GM12875 (cell line): ENCODE results near the gene SCP2.

Experiments
- H3K4me3 ChIP-seq: one replicate; pipeline ENCODE4 v1.5.1; 2011; ENCODE audit warnings: low read depth, low read length, control low read depth
- CTCF ChIP-seq: IDR thresholded peaks from 2 replicates; pipeline ENCODE4 v1.5.1; 2011; ENCODE audit warnings: low read depth, mild to moderate bottlenecking, control low read depth, inconsistent platforms, low read length, moderate library complexity, borderline replicate concordance; ENCODE audit not compliant: insufficient read depth

Gene SCP2

GRCh38 chr1:52917156-52917555, 9.9 kb upstream of the SCP2 start:
- no peak overlapping the region for H3K4me3 ChIP-seq
- no peak for TF ChIP-seq CTCF

GRCh38 chr1:52917581-52917980, 9.5 kb upstream of the SCP2 start:
- no peak for TF ChIP-seq CTCF
- no peak overlapping the region for H3K4me3 ChIP-seq

- no peak overlapping the region for H3K4me3 ChIP-seq
- TF ChIP-seq CTCF = no peak
These were observed 8.9 kb upstream of the SCP2 start for GRCh38 chr1:52918201-52918600.

GRCh38 chr1:52919051-52919722, 7.9 kb upstream of the SCP2 start:
- no peak overlapping the region for H3K4me3 ChIP-seq
- no peak for TF ChIP-seq CTCF

- no peak for TF ChIP-seq CTCF
- no peak overlapping the region for H3K4me3 ChIP-seq
These were observed 7.2 kb upstream of the SCP2 start for GRCh38 chr1:52919723-52920483.

DNA sequence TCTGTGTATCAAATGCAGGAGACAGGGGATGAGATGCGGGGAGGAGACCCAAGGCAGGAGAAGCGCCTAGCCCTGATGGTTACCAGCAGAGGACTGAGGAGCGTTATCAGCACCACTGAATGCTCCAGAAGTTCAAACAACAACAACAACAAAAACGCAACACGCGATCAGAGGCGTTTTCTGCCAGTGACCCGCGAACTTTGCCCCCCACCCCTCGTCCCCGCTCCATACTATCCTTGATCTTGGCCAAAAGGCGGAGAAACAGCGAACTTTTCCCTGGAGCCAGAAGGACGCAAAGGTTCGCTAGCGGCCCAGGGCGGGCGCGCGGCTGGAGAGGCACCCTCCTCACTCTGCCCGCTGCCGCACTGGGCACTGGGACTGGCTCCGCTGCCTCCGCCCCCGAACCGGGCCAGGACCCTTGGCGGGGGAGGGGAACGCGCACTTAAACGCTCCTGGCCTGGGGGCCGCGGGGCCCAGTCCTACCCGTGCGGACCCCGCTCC, 6.2 kb upstream of the SCP2 start:
- no peak for TF ChIP-seq CTCF
- peak overlapping the region; percentile 51 for H3K4me3 ChIP-seq

DNA sequence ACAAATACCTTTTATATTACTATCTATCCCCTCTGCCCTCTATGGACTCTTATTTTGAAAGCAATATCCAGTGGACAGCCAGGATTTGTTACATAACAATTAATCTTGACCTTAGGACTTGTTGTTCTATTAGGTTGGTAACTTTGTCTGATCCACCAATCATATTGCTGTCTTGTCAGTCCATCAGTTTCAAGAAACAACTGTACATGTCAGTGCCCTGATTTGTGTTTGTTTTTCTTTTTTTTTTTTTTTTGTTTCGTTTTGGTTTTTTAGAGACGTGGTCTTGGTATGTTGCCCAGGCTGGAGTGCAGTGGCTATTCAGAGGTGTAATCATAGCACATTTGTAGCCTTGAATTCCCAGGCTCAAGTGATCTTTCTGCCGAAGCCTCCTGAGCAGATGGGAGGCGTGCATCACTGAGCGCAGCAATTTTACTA, 1.5 kb upstream of the SCP2 start:
- H3K4me3 ChIP-seq = no peak overlapping the region
- TF ChIP-seq CTCF = no peak
